ENCODE results near the gene BNC1. TPM values are rescaled to one million over a fixed set of nuclear protein-coding genes. Genes with fewer than 3 reads are reported as not detected.
A peak's percentile ranks its signal among the peaks of the same experiment; 100 is the strongest.

BNC1 gene
- total RNA-seq, 4 donors from 2014 or later = 0.11 to 0.83 (median 0.19) TPM; not detected in 1

- Histone ChIP-seq H3K4me1 (no peaks in the 10 kb centered on the region), H3K4me3 (no peak overlapping the region), H3K9me3 (peaks cover 0 to 5% (median 2%) of the 10 kb centered on the region in 4 donors), H3K27ac (replicated peaks in 1 of 4) (no peak overlapping the region), H3K36me3 (no peaks in the 10 kb centered on the region), H3K27me3 (peaks cover 0 to 3% (median 0%) of the 10 kb centered on the region in 4 donors)
- intact Hi-C loops (cut with DNase I) = no loop called here
- WGBS = 88% methylated on average over 1 of the region's 1 CpG
- TF ChIP-seq POLR2AphosphoS5 (IDR thresholded peaks at IDR 0.05) (no peak), EP300 (IDR thresholded peaks at IDR 0.05) (no peak), POLR2A (IDR thresholded peaks at IDR 0.05; ENCODE audit: low read depth) (no peak), CTCF (IDR thresholded peaks at IDR 0.05) (no peak)
- no peak for DNase-seq (ENCODE audit: extremely low spot score)
Observed at GRCh38 chr15:83219026-83219425, 65.4 kb downstream of the BNC1 start.

GRCh38 chr15:83215306-83215705 lies 69.2 kb downstream of the BNC1 start:
- no peaks in the 10 kb centered on the region for H3K4me1 ChIP-seq
- peaks cover 0 to 3% (median 0%) of the 10 kb centered on the region in 4 donors for H3K27me3 ChIP-seq
- intact Hi-C loops (cut with DNase I) = no loop called here
- 97% methylated on average over 2 of the region's 2 CpGs for WGBS
- no peaks in the 10 kb centered on the region for H3K9me3 ChIP-seq
- H3K27ac ChIP-seq (replicated peaks in 1 of 4) = no peak overlapping the region
- no peak overlapping the region for H3K4me3 ChIP-seq
- TF ChIP-seq POLR2A (IDR thresholded peaks at IDR 0.05; ENCODE audit: low read depth) = no peak
- TF ChIP-seq POLR2AphosphoS5 (IDR thresholded peaks at IDR 0.05) = no peak
- no peak for TF ChIP-seq CTCF (IDR thresholded peaks at IDR 0.05)
- TF ChIP-seq EP300 (IDR thresholded peaks at IDR 0.05) = no peak
- H3K36me3 ChIP-seq = no peaks in the 10 kb centered on the region
- no peak for DNase-seq (ENCODE audit: extremely low spot score)

DNA sequence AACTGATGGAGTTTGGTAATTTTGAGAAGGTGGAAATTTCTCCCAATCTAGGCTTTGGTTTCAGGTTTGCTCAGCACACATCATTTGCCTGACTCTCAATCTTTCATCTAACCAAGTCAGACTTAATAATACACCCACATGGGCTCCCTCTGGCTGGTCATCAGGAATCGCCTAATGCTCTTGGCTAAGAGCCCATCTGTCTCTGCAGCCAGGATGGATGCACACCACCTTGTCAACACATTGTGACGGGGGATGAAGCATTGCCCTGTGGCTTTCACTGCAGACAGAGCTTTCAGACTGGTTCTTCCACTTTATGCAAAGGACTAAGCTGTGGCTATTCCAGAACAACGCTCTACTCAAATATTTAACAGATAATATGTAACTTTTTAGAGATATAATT lies 73.8 kb downstream of the BNC1 start:
- no peak for DNase-seq (ENCODE audit: extremely low spot score)
- H3K27ac ChIP-seq (replicated peaks in 1 of 4) = no peak overlapping the region
- intact Hi-C loops (cut with DNase I) = no loop called here
- no peaks in the 10 kb centered on the region for H3K27me3 ChIP-seq
- H3K4me3 ChIP-seq = no peak overlapping the region
- 56% methylated on average over 2 of the region's 3 CpGs for WGBS
- H3K9me3 ChIP-seq = no peaks in the 10 kb centered on the region
- H3K4me1 ChIP-seq = peaks cover 5 to 21% (median 17%) of the 10 kb centered on the region in 4 donors
- H3K36me3 ChIP-seq = no peaks in the 10 kb centered on the region
- TF ChIP-seq CTCF (IDR thresholded peaks at IDR 0.05) = no peak

DNA sequence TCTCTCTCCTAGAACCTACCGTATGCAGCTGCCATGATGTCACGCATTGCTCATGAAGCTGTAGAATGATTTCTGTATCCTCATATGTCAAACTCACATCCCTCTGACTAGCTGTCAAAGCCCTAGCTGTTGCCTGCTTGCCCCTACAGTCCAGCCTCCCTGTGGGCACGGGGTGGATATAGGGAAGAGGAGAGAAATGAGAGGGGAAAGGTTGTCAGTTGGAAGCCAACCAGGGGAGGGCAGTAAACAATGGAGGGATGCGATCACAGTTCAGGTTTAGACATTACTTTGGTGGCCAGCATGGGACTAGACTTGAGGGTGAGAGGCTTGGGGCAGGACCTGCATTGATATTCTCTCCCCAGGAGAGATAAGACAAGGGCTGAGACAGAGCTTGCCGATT lies 75.1 kb downstream of the BNC1 start:
- H3K27me3 ChIP-seq = no peaks in the 10 kb centered on the region
- no peak for DNase-seq (ENCODE audit: extremely low spot score)
- TF ChIP-seq EP300 (IDR thresholded peaks at IDR 0.05) = no peak
- peaks cover 16 to 34% (median 28%) of the 10 kb centered on the region in 4 donors for H3K4me1 ChIP-seq
- H3K4me3 ChIP-seq = no peak overlapping the region
- intact Hi-C loops (cut with DNase I) = loop anchor here (5.0 kb wide), 2 partner anchors 142 to 197 kb away; partner anchors contain the start of genes BTBD1 and C15orf40
- H3K27ac ChIP-seq (replicated peaks in 1 of 4) = no peak overlapping the region
- WGBS = 78% methylated on average over 5 of the region's 5 CpGs
- H3K36me3 ChIP-seq = no peaks in the 10 kb centered on the region
- no peaks in the 10 kb centered on the region for H3K9me3 ChIP-seq

GRCh38 chr15:83208367-83208661 lies 76.2 kb downstream of the BNC1 start:
- 6% methylated on average over 10 of the region's 11 CpGs for WGBS
- DNase-seq (ENCODE audit: extremely low spot score) = no peak
- H3K27ac ChIP-seq (replicated peaks in 1 of 4) = peak overlapping the region; percentile 91 to 96 (median 94)
- intact Hi-C loops (cut with DNase I) = loop anchor here (5.0 kb wide), 2 partner anchors 141 to 196 kb away; partner anchors contain the start of genes BTBD1 and C15orf40
- H3K4me1 ChIP-seq = peaks cover 16 to 34% (median 33%) of the 10 kb centered on the region in 4 donors
- no peaks in the 10 kb centered on the region for H3K36me3 ChIP-seq
- no peaks in the 10 kb centered on the region for H3K9me3 ChIP-seq
- no peak for TF ChIP-seq EP300 (IDR thresholded peaks at IDR 0.05)
- no peak for TF ChIP-seq POLR2AphosphoS5 (IDR thresholded peaks at IDR 0.05)
- TF ChIP-seq CTCF (IDR thresholded peaks at IDR 0.05) = no peak
- TF ChIP-seq POLR2A (IDR thresholded peaks at IDR 0.05; ENCODE audit: low read depth) = no peak
- H3K27me3 ChIP-seq = no peaks in the 10 kb centered on the region
- peak overlapping the region; percentile 88 to 96 (median 91) for H3K4me3 ChIP-seq

Measured in esophagus muscularis mucosa (tissue), 4 donors.